NCI-H446 treated with DMSO at 0.1 percent for 48 hours (cell line): ENCODE results near the gene COL24A1.
A peak's percentile ranks its signal among the peaks of the same experiment; 100 is the strongest.

Experiments used
- DNase-seq: peaks from one replicate; lab custom pipeline; 2025; lab: John Stamatoyannopoulos, UW

COL24A1 gene

GRCh38 chr1:86156566-86157455, at the start of gene COL24A1:
COL24A1 (minus strand) TSS chr1:86156772; CDS start chr1:86156396, 376 bp downstream.
- DNase-seq, result no peak

GRCh38 chr1:86205741-86206140, 49.2 kb upstream of the COL24A1 start:
- no peak for DNase-seq

DNA sequence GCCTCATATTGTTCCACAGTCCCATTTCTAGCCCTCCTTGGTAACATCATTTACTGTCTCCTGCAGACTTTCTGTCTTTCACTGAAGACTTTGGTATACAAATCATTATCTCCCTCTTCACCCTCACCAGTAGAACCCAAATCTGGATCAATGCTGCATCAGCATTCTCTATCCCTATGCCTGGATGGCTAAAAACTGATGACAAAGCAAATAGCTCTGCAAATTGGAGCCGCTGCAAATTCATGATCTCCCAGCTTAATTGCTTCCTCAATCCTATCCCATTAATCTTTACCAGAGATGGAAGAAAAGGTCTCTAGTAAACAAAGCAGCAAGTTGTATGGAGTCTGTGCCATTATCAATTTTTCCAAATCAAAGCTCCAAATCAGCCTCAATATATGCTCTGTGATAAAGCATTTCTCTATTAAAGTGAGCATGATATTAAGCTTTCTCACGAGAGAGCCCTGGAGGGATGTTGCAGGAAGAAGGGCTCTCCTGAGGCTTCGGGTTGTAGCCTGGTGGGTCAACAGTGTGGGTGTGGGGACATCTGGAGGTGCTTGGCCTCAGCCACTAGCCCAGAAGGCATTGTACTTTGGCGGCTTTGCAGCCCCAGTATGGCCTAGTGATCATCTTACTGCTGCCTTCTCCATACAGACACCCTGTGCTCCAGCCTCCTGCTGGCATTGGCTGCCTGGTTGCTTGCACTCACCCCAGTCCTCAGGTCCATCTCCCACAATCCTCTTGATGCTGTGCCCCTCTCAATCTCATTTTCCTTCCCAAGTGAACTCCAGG, 46.2 kb upstream of the COL24A1 start:
- no peak for DNase-seq

GRCh38 chr1:86201311-86201710, 44.7 kb upstream of the COL24A1 start:
- DNase-seq, result no peak

DNA sequence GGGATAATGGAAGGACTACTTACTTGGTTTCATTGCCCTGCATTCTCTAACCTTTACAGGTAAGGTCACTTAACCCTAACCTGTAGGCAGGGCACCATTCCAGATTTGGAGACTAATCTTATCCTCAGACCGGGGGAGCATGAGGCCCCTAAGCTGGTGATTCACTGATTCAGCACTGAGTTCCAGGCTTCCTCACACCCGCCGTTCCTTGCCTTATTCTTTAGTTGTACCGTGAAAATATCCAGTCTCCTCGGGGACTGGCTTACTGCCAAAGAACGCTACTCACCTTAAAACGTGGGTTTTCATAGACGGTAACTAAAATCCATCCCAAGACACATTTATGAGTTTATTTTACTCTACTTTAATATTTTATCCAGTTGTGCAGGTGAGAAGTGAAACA, 44.3 kb upstream of the COL24A1 start:
- no peak for DNase-seq

GRCh38 chr1:86197206-86197855, 40.8 kb upstream of the COL24A1 start:
- no peak for DNase-seq

GRCh38 chr1:86195281-86195680, 38.7 kb upstream of the COL24A1 start:
- DNase-seq, result no peak

GRCh38 chr1:86194491-86195034, 38.0 kb upstream of the COL24A1 start:
- no peak for DNase-seq

DNA sequence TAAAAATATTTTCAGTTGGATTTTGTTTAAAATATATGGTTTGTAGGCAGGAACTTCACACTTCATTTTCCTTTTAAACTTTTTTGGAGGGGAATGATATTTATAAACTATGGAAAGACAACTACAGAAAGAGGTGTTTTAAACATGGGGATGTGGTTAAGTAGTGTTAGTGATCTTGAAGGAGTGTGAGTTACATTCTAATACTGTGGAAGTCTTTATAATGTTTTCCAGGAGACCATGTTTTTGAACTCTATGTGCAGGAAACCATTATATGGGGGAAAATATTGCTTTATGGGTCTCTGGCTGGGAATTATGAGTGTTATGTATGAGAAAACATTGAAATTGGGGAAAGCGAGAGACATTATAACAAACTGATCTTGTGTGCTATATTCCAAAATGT, 35.8 kb upstream of the COL24A1 start:
- no peak for DNase-seq

DNA sequence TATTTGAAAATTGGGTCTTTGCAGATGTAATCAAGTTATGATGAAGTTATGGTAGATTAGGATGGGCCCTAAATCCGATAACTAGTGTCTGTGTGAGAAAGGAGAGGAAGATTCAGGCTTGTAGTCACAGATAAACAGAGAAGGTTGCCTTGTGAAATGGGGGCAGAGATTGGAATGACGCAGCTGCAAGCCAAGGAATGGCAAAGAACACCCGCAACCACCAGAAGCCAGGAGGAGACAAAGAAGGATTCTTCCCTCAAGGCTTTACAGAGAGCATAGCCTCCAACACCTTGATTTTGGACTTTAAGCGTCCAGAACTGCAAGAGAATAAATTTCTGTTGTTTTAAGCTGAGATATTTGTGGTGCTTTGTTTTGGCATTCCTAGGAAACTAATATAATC, 35.4 kb upstream of the COL24A1 start:
- DNase-seq, result no peak

- DNase-seq, result no peak
These were observed 34.3 kb upstream of the COL24A1 start for GRCh38 chr1:86190873-86191272.

- DNase-seq, result no peak
These were observed 27.9 kb upstream of the COL24A1 start for GRCh38 chr1:86184426-86184825.

- DNase-seq, result no peak
These were observed 27.2 kb upstream of the COL24A1 start for GRCh38 chr1:86183810-86184209.

DNA sequence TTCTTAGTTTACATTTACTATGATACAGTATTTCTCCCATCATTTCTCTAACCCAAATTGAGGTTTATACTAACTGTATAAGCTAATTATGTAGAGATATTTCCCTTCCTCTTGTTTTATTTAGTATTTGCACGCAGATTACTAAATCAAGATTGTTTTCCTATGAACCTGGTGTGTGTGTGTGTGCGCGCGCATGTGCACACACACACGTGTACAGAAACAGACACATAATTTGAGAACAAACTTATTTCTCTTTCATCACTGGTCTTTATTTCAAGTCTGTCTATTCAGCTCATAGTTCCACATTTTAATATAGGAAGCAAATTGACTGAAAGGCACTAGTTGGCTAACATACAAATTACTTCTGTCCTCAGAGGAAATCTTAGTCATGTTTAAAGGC, 19.7 kb upstream of the COL24A1 start:
- DNase-seq, result no peak

DNA sequence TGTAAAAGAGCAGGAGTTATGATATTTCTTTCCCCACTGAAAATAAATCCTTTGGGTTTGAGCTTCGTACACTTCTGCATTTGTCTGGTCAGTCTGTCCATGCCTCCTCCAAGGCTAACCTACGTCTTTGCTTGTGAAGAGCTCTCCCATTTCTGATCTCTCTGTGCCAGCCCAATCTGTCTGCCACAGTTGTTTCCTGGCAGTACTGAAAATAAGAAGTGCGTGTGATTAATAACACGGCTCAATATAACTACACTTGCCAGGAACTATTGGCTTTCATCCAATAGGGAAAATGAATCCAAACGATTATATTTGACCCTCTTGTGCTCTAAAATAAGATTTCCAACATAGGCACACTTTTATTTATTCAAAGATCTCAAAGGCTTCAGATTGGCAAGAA, 19.2 kb upstream of the COL24A1 start:
- DNase-seq, result peak; percentile 56

- no peak for DNase-seq
These were observed 13.1 kb upstream of the COL24A1 start for GRCh38 chr1:86169625-86170024.

GRCh38 chr1:86159800-86160199, 3.2 kb upstream of the COL24A1 start:
- DNase-seq, result no peak

DNA sequence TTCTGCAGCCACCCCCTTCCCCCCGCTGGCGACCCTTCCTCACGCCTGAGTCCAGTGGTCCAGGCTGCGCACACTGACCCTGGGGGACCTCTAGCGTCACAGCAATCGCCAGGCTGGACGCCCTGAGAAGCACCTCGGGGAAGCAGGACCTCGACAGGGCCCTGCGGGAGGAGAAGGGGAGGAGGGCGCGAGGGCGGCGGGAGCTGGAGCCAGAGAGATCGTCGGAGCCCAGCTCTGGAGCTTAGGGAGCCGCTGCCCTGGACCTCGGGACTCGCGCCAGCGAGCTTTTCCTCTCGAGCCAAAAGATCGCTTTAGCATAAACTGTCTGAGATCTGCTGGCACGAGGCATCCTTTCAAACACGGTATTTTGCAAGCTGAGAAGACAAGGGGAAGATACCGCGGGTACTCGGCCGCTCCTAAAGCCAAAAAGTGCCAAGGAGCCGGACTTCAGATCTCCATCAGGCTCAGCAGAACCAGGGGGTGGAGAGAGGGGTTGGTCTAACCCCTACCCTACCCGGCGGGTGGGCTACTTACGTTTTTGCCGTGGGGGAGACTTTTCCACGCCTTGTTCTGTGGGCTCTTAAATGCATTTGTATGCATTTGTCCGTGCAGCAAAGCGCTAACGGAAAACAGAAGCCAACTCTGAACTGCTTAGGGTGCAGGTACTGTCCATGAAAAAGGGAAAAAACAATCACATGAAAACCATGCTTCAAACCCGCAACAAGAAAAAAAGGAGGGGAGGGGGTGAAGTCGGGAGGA, 586 bp downstream of the COL24A1 start:
- no peak for DNase-seq

GRCh38 chr1:86155051-86155806, 1.3 kb downstream of the COL24A1 start:
- no peak for DNase-seq

DNA sequence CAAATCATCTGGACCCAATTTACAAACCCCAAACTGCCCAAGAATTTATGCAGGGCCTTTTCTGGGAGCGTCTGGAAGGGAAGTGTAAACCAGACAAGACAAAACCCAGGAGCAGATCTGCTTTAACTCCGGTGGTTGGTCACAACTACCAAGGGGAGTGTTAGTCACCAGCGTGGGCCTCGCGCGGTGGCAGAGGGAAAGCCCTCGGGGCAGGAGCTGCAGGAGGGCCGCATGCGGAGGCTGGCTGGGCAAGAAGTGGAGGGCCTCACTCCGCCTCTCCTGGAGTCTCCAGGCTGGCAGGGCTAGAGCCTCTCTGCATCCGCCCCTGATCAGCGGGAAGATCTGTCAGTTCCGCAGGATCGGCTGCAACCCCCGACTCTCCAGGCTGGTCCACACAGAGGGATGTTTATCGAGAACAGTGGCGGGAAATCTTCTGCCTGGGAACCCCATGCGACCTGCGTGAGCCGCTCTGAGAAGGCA, 2.0 kb downstream of the COL24A1 start:
- DNase-seq, result no peak

- no peak for DNase-seq
These were observed 2.7 kb downstream of the COL24A1 start for GRCh38 chr1:86153836-86154235.
